AG08396 (cell line): ENCODE measurements around the gene ABCA12.
"Not testable (repeated sequence)": the region's sequence is repeated elsewhere in the genome, so short reads cannot be mapped to it uniquely, and the experiment has no call there.

Experiments
- DNase-seq: peaks from one replicate; pipeline ENCODE4 v3.0.0; 2012; ENCODE audit warnings: low spot score, mixed read lengths

Gene ABCA12, protein sequence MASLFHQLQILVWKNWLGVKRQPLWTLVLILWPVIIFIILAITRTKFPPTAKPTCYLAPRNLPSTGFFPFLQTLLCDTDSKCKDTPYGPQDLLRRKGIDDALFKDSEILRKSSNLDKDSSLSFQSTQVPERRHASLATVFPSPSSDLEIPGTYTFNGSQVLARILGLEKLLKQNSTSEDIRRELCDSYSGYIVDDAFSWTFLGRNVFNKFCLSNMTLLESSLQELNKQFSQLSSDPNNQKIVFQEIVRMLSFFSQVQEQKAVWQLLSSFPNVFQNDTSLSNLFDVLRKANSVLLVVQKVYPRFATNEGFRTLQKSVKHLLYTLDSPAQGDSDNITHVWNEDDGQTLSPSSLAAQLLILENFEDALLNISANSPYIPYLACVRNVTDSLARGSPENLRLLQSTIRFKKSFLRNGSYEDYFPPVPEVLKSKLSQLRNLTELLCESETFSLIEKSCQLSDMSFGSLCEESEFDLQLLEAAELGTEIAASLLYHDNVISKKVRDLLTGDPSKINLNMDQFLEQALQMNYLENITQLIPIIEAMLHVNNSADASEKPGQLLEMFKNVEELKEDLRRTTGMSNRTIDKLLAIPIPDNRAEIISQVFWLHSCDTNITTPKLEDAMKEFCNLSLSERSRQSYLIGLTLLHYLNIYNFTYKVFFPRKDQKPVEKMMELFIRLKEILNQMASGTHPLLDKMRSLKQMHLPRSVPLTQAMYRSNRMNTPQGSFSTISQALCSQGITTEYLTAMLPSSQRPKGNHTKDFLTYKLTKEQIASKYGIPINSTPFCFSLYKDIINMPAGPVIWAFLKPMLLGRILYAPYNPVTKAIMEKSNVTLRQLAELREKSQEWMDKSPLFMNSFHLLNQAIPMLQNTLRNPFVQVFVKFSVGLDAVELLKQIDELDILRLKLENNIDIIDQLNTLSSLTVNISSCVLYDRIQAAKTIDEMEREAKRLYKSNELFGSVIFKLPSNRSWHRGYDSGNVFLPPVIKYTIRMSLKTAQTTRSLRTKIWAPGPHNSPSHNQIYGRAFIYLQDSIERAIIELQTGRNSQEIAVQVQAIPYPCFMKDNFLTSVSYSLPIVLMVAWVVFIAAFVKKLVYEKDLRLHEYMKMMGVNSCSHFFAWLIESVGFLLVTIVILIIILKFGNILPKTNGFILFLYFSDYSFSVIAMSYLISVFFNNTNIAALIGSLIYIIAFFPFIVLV (N-terminal part only)

GRCh38 chr2:215138479-215138878 is at the start of gene ABCA12:
TSS of gene ABCA12 (minus strand) at chr2:215138626. CDS start at chr2:215138208, 418 bp downstream.
- no peak for DNase-seq

DNA sequence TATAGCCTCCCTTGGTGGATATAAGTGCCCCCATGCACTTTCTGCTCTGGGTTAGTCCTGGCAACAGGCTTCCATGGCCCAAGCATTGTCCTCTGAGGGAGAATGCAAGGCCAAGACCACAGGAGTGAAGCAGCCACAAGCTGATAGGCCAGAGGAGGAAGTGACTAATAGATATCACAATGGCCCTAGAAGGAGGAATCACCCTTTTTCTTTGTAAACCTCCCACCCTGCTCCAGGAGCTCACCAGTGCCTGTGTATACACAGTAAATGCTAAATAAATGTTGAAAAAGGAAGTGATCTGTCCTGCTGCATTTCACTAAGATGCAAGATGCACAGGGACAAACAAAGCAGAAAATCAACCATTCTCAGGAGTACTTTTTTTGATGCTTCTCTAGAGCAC is 49.7 kb upstream of the ABCA12 start:
- no peak for DNase-seq

DNA sequence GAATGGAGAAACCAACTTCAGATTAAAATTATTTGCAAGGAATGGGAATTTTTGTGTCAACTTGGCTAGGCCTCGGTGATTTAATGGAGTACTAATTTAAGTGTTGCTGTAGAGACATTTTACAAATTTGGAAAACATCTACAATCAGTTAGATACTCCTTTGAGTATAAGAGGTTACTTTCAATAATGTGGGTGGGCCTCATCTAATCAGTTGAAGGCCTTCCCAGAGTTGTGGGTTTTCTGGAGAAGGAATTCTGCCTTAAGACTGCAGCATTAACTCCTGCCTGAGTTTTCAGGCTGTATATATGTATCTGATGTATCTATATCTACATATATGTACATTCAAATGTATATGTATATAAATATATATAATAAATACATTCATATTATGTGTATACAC is 47.6 kb upstream of the ABCA12 start:
- no peak for DNase-seq

DNA sequence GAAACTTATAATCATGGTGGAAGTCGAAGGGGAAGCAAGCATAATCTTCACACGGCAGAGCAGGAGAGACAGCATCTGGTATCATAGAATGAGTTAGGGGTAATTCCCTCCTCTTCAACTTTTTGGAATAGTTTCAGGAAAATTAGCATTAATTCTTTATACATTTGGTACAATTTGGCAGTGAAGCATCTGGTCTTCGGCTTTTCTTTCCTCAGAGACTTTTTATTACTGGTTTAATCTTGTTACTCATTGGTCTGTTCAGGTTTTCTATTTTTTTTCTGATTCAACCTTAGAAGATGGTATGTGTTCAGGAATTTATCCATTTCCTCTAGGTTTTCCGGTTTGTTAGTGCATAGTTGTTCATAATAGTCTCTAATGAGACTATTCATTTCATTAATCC is 39.7 kb upstream of the ABCA12 start:
- DNase-seq, result no peak

GRCh38 chr2:215171796-215172195 is 33.4 kb upstream of the ABCA12 start:
- no peak for DNase-seq

DNA sequence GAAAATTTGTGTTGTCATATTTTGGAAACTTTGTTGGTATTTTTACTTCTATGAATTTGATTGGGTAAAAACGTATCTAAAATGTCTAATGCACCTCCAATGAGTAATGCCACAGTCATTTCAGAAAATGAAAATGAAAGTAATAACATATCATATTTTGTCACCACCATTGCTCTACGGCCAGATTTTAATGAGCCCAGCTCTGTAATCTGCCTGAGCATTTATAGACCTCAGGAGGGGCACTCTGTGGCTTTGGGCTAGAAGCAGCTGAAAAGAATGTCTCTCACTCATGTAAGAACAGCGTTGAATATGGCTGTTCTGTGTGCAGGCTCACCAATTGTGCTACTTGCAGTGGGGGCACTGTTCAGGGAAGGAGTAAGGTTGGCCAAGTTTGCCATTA is 32.7 kb upstream of the ABCA12 start:
- peak; percentile 25 for DNase-seq

- not testable (repeated sequence) for DNase-seq
Measured at GRCh38 chr2:215166505-215166904, 28.1 kb upstream of the ABCA12 start.

DNA sequence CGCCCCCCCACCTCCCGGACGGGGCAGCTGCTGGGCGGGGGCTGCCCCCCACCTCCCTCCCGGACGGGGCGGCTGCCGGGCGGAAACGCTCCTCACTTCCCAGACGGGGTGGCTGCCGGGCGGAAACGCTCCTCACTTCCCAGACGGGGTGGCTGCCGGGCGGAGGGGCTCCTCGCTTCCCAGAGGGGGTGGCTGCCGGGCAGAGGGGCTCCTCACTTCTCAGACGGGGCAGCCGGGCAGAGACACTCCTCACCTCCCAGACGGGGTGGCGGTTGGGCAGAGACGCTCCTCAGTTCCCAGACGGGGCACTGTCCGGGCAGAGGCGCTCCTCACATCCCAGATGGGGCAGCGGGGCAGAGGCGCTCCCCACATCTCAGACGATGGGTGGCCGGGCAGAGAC is 24.9 kb upstream of the ABCA12 start:
- not testable (repeated sequence) for DNase-seq

DNA sequence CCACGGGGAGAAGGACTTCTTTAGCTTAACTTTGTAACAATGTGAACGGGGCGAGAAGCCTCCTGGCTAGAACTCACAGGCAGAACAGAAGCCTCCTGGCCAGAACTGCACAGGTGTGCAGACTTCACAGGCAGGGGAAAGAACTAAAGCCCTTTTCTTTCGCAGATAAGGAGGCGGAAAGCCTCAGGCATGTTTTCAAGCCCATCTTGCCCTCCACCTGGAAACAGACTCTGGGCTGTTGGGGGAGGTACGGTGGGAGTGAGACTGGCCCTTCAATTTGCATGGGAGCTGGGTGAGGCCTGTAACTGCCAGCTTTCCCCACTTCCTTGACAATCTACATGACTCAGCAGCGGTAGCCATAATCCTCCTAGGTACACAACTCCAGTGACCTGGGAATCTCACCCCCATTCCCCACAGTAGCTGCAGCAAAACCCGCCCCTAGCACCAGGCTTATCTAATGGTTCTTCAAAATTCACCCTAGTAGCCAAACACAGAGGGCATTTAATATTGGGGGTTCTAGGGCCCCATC is 22.9 kb upstream of the ABCA12 start:
- no peak for DNase-seq

DNA sequence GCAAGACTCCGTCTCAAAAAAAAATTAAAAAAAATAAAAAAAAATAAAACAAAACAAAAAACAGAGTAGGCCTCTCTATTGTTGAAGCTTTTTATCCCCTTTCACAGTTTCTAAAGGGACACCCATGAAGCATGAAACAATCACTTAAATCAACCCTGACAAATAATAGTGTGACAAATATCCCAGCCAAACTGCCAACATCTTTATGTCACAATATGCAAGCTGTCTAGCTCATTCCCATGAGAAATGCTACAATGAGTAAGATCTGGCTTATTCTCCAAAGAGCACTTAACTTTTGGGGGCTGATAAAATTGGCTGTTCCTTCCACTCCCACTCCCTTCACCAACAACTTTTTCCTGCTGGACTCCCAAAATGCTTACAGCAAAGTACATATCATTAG is 21.7 kb upstream of the ABCA12 start:
- DNase-seq, result no peak

GRCh38 chr2:215156453-215156852 is 18.0 kb upstream of the ABCA12 start:
- no peak for DNase-seq

DNA sequence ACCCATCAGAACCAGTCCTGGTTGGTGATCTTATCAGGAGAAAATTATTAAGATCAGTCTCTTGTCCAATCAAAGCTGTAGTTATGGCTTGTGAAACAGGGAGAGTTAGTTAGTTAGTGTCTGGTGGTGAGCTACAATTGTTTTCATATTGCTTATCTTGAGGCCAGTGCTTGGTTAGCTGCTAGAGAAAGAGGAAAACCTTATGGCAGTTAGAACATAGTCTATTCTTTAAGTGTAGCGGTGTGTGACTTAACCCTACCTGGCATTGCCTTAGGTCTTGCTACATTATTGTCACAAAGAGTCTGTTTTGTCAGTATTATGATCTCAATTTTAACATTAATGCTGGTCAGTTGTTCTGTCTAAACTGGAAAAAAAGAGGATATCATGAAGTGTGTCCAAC is 11.5 kb upstream of the ABCA12 start:
- no peak for DNase-seq

- DNase-seq, result no peak
Measured at GRCh38 chr2:215149486-215149885, 11.1 kb upstream of the ABCA12 start.

DNA sequence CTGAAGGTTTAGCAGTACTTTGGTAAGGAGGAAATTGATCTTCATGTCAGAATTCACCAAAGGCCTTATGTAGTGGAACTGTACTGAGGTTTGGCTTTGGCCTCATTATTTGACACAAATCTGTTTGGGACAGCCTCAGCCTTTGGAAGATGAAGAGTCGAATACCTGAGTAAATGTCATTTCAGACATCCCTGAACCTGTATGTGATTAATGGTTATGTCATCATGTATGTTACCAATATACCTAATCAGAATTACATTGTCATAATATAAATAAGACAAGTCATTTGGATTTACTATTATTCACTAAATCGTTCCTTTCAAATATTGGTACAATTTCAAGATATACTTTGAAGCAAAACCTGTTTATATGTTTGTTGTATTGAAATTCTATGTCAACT is 10.6 kb upstream of the ABCA12 start:
- no peak for DNase-seq

DNA sequence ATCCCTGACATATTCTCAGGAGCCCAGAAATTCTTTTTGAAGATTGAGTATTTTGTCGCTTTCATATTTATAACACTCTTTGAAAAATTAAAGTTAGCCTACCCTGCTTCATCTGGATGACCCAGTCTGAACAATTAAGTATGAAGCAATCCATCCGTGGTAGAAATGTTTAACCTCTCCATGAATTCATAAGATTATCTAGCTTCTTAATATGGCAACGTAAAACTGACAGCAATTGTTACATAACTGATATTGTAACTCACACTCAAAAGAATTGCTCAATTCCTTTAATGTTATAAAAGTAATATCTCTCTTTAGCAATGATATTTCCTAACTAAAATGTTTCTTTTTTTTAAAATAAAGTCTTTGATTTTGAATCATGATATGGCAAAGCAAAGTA is 7.2 kb upstream of the ABCA12 start:
- DNase-seq, result no peak

DNA sequence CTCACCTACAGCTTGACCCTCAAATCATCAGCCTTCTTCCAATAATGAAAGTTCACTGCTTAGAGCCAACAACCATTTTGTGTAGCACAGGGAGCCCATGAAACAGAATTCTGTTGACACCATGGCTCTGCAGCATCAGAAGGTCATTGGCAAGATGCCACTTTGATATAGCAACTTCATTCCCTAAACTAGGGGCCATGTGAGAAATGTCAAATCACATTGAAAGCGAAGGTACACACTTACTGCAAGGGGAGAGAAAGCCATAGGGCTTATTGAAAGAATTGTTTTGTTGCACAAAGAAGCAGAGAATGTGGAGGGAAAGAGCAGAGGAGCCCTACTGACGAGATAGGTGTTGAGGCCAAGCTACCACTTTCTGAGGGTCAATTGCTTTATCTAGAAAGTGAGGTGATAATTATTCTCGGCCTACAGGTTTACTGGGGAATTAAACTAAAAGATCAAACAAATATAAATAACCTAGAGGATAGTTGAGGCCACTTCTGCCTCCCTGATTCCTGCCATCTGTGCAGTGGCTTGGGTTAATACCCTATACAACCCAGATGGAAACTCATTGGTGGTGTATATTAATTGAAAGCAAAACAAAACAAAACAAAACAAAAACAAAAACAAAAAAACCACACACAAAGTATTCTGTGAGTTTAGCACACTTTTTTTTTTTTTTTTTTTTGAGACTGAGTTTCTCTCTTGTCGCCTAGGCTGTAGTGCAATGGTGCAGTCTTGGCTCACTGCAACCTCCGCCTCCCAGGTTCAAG is 5.9 kb upstream of the ABCA12 start:
- DNase-seq, result no peak

DNA sequence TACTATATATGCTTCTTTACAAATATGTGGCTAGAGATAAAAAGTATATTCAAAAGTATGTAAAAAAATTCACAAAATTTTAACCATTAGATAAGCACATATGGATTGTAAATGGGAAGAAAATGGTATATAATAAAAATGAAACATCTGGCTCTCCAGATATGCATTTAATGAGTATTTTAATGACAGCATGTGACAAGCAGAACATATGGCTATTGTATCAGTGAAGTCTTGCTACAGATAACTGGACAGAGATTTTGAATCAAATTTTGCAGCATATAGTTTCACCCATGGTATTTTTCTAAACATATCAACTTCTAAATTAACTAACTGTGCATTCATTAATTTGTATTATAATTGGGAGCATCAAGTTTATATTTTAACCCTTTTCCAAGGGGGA is 5.0 kb upstream of the ABCA12 start:
- no peak for DNase-seq

DNA sequence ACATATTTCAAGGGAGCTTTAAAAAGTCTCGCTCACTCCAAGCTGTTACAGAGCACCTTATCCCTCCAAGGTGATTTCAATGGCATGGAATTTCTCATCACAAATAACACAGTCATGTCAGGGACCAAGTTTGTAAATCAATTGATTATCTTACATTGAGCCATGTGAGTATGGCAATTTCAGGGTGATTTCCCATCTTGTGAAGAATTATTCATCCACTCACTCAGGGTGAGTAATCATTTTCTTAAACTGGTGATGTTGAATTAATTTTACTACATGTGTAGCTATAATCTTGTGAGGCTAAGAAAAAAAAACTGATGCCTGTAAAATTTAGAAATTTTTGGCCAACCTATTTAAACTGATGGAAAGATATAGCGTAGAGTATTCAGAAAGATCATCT is 3.3 kb upstream of the ABCA12 start:
- no peak for DNase-seq

- no peak for DNase-seq
Measured at GRCh38 chr2:215140166-215140707, 1.8 kb upstream of the ABCA12 start.

DNA sequence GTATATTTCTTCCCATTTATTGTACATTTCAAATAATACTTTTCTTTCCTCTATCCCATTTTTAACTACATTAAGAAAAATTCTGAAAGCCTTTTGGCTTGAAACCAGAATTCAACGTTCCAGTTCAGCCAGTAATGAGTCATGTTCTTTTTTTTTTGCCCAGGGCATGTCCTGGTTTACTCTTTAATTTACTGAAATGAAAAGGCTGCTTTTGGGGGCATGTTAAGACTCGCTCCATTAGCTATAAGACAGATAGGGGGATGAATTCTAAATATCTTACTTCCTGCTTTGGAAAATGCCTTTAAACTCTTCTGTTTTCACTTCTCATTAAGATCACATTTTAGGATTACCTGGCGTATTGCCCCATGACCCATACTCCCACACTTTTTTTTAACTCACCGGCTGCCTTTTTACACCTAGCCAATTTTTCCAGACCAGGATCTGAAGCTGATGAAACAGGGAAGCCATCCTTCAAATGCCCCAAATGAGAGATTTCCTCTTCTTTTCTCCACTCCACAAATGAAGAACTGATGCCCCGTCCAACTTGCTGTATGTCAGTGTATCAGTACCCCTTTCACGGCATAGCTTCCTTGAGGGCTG is 585 bp downstream of the ABCA12 start:
- peak; percentile 29 for DNase-seq

DNA sequence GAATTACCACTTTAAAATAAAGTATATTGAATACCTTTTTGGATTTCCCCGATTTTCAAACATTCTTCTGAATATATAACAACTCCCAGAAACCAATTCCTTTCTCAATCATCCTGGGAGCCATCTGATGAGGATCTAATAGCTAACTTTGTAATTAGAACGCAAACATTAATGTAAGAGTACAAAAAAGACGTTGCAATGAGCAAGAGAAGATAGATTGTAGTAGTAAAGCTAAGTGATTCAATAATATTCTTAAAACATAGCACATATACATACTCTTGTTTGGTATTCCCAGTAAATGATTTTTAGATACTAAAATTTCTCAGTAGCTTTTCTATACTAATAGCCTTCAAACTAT is 1.1 kb downstream of the ABCA12 start:
- DNase-seq, result no peak
